IMR-90 (cell line): Measurements from ENCODE around the gene EVL. TPM values are rescaled to one million over a fixed set of nuclear protein-coding genes. Genes with fewer than 3 reads are reported as not detected.
"Not testable (repeated sequence)": the region's sequence is repeated elsewhere in the genome, so short reads cannot be mapped to it uniquely, and the experiment has no call there.

ENCODE experiments used
- ATAC-seq: fragments of 200-7000 bp; cut with Tn5 transposase; 2 replicates; pipeline ENCODE4 v1.9.1; 2020; ENCODE audit warnings: low read depth, mild to moderate bottlenecking, moderate library complexity
- BruUV-seq: library from RNA; stranded (reverse); fragments of 400-500 nt; replicated peaks from 2 replicates; lab custom pipeline; 2021; lab: Mats Ljungman, UMichigan
- CTCF ChIA-PET: fragments of 300-600 bp; formaldehyde crosslinking; extraction: SDS; loops from one replicate; lab custom pipeline; 2021; ENCODE audit warnings: antibody characterized with exemption; lab: Yijun Ruan, JAX
- POLR2A ChIA-PET: fragments of 300-600 bp; sonication (Branson Sonifier 250); formaldehyde crosslinking; loops from one replicate; lab custom pipeline; 2022; ENCODE audit warnings: antibody characterized with exemption; ENCODE audit not compliant: unreplicated experiment; lab: Charles Lee
- DNase-seq: peaks from one replicate; pipeline ENCODE4 v3.0.0; 2013
- H2AFZ ChIP-seq: replicated peaks from 2 replicates; pipeline ENCODE3; 2013; ENCODE audit warnings: low read length, mild to moderate bottlenecking; ENCODE audit not compliant: poor library complexity
- H2AK5ac ChIP-seq: 2 replicates; pipeline ENCODE4 v1.6.1; 2013; ENCODE audit warnings: low read depth, low read length, inconsistent platforms
- H2AK9ac ChIP-seq: replicated peaks from 2 replicates; pipeline ENCODE3; 2013; ENCODE audit warnings: mild to moderate bottlenecking, low read depth, low read length, moderate library complexity; ENCODE audit not compliant: poor library complexity
- H2BK120ac ChIP-seq: 2 replicates; pipeline ENCODE4 v1.6.1; 2013; ENCODE audit warnings: low read depth, low read length, inconsistent platforms
- H2BK15ac ChIP-seq: 3 replicates; pipeline ENCODE4 v1.6.1; 2013; ENCODE audit warnings: low read depth, low read length, inconsistent platforms
- H2BK20ac ChIP-seq: 2 replicates; pipeline ENCODE4 v1.6.1; 2013; ENCODE audit warnings: low read depth, mild to moderate bottlenecking, inconsistent platforms, low read length, moderate library complexity
- H2BK5ac ChIP-seq: 2 replicates; pipeline ENCODE4 v1.6.1; 2013; ENCODE audit warnings: mild to moderate bottlenecking, low read depth, low read length, inconsistent platforms; ENCODE audit not compliant: poor library complexity, severe bottlenecking
- H3K14ac ChIP-seq: replicated peaks from 2 replicates; pipeline ENCODE4 v1.6.1; 2013; ENCODE audit warnings: low read depth, low read length, inconsistent platforms
- H3K18ac ChIP-seq: 2 replicates; pipeline ENCODE4 v1.6.1; 2013; ENCODE audit warnings: low read depth, low read length, control low read depth
- H3K23ac ChIP-seq: 2 replicates; pipeline ENCODE4 v1.6.1; 2013; ENCODE audit warnings: low read depth, low read length, inconsistent platforms
- H3K27ac ChIP-seq: 2 replicates; pipeline ENCODE4 v1.5.1; 2013; ENCODE audit warnings: mild to moderate bottlenecking, control low read depth, low read length; ENCODE audit not compliant: insufficient read depth
- H3K27me3 ChIP-seq: 2 replicates; pipeline ENCODE4 v1.6.1; 2013; ENCODE audit warnings: low read length; ENCODE audit not compliant: control insufficient read depth, insufficient read depth
- H3K36me3 ChIP-seq: 2 replicates; pipeline ENCODE4 v1.6.1; 2013; ENCODE audit warnings: low read length, mixed read lengths; ENCODE audit not compliant: control insufficient read depth, insufficient read depth
- H3K4ac ChIP-seq: 2 replicates; pipeline ENCODE4 v1.6.1; 2013; ENCODE audit warnings: low read depth, low read length, inconsistent platforms
- H3K4me1 ChIP-seq: 2 replicates; pipeline ENCODE4 v1.6.1; 2013; ENCODE audit warnings: low read length, mixed read lengths; ENCODE audit not compliant: control insufficient read depth, insufficient read depth
- H3K4me2 ChIP-seq: 2 replicates; pipeline ENCODE4 v1.6.1; 2013; ENCODE audit warnings: low read depth, mild to moderate bottlenecking, control low read depth, low read length, moderate library complexity
- H3K4me3 ChIP-seq: 2 replicates; pipeline ENCODE4 v1.5.1; 2013; ENCODE audit warnings: low read depth, mild to moderate bottlenecking, control low read depth, low read length, moderate library complexity; ENCODE audit not compliant: insufficient read depth
- H3K56ac ChIP-seq: 2 replicates; pipeline ENCODE4 v1.6.1; 2013; ENCODE audit warnings: low read length, inconsistent platforms; ENCODE audit not compliant: insufficient read depth; ENCODE audit errors: extremely low read depth
- H3K79me1 ChIP-seq, 2 experiments: 2 replicates each; pipeline ENCODE4 v1.6.1; 2013; ENCODE audit warnings: low read length in 2 of 2, inconsistent platforms in 1 of 2, low read depth in 1 of 2
- H3K9ac ChIP-seq: 2 replicates; pipeline ENCODE4 v1.6.1; 2013; ENCODE audit warnings: low read depth, low read length, control low read depth
- H3K9me1 ChIP-seq: 2 replicates; pipeline ENCODE4 v1.6.1; 2013; ENCODE audit warnings: low read length, inconsistent platforms; ENCODE audit not compliant: insufficient read depth
- H3K9me3 ChIP-seq: 2 replicates; pipeline ENCODE4 v1.6.1; 2013; ENCODE audit warnings: low read length; ENCODE audit not compliant: control insufficient read depth, insufficient read depth
- H4K20me1 ChIP-seq: 2 replicates; pipeline ENCODE4 v1.6.1; 2013; ENCODE audit warnings: low read length, inconsistent platforms; ENCODE audit not compliant: insufficient read depth
- H4K5ac ChIP-seq: 2 replicates; pipeline ENCODE4 v1.6.1; 2013; ENCODE audit warnings: mild to moderate bottlenecking, low read depth, low read length, control low read depth
- H4K8ac ChIP-seq, 2 experiments: 2 replicates each; pipeline ENCODE4 v1.6.1; 2013; ENCODE audit warnings: low read depth in 2 of 2, low read length in 2 of 2, control low read depth in 1 of 2, inconsistent platforms in 1 of 2
- H4K91ac ChIP-seq: 2 replicates; pipeline ENCODE4 v1.6.1; 2013; ENCODE audit warnings: low read depth, low read length, inconsistent platforms; ENCODE audit not compliant: insufficient read depth
- WGBS, 2 experiments: methylation state at CpG; one replicate each; pipeline versions ENCODE4 v1.1.5 to v1.1.7; 2013; ENCODE audit warnings: missing lambda C conversion rate in 2 of 2; ENCODE audit not compliant: insufficient read length in 1 of 2; ENCODE audit errors: extremely low coverage in 2 of 2; 5-methylcytosine and 5-hydroxymethylcytosine counted together
- dilution Hi-C: fragments of 300-500 bp; cut with HindIII; formaldehyde crosslinking; loops from one replicate; pipeline ENCODE4 v1.14.3; 2018; ENCODE audit warnings: low sequenced_read_pairs; ENCODE audit not compliant: unreplicated experiment
- in situ Hi-C: fragments of 300-500 bp; cut with MboI; formaldehyde crosslinking; loops from 3 replicates; pipeline ENCODE4 v1.14.3; 2019; ENCODE audit warnings: low sequenced_read_pairs, inconsistent platforms, mixed read lengths
- intact Hi-C: fragments of 100-400 bp; cut with micrococcal nuclease; formaldehyde crosslinking; loops from 2 replicates; pipeline ENCODE4 v1.10.0; 2022
- polyA plus RNA-seq, 3 experiments: library from polyadenylated mRNA; depleted of rRNA; stranded (reverse); fragments of >200 nt; gene quantifications; 2 replicates each; pipeline ENCODE4 v1.2.3, GENCODE V29; 2012; ENCODE audit warnings: low replicate concordance in 1 of 3
- total RNA-seq: library from RNA; depleted of rRNA; stranded (reverse); fragments of >200 nt; gene quantifications from 2 replicates; pipeline ENCODE4 v1.2.3, GENCODE V29; 2012

The EVL gene
- total and polyA plus RNA-seq, 2 of the 4 experiments (the other 2 are of a cell fraction), result 7.2 to 36.5 TPM

DNA sequence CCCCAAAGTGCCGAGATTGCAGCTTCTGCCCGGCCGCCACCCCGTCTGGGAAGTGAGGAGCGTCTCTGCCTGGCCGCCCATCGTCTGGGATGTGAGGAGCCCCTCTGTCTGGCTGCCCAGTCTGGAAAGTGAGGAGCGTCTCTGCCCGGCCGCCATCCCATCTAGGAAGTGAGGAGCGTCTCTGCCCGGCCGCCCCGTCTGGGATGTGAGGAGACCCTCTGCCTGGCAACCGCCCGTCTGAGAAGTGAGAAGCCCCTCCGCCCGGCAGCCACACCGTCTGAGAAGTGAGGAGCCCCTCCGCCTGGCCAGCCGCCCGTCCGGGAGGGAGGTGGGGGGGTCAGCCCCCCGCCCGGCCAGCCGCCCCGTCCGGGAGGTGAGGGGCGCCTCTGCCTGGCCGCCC, 115.4 kb downstream of the EVL start:
- H3K9me3 ChIP-seq, H3K4ac ChIP-seq, H3K9me1 ChIP-seq, POLR2A ChIA-PET, H2AFZ ChIP-seq, H4K5ac ChIP-seq, H2AK5ac ChIP-seq, H2AK9ac ChIP-seq, DNase-seq, H3K23ac ChIP-seq, H4K91ac ChIP-seq, H3K18ac ChIP-seq, H3K27ac ChIP-seq, H2BK15ac ChIP-seq, ATAC-seq, H3K4me2 ChIP-seq, H3K36me3 ChIP-seq, H2BK120ac ChIP-seq, H3K79me1 ChIP-seq, H3K56ac ChIP-seq, H3K14ac ChIP-seq, H2BK20ac ChIP-seq, H2BK5ac ChIP-seq, H4K8ac ChIP-seq, H3K9ac ChIP-seq, in situ Hi-C loops, CTCF ChIA-PET, intact Hi-C loops, H3K4me3 ChIP-seq, H3K4me1 ChIP-seq, dilution Hi-C loops, H3K27me3 ChIP-seq, BruUV-seq, H4K20me1 ChIP-seq: not testable (repeated sequence)
- WGBS, 2 experiments, result no CpG with 5 or more reads among the region's 30 CpGs

DNA sequence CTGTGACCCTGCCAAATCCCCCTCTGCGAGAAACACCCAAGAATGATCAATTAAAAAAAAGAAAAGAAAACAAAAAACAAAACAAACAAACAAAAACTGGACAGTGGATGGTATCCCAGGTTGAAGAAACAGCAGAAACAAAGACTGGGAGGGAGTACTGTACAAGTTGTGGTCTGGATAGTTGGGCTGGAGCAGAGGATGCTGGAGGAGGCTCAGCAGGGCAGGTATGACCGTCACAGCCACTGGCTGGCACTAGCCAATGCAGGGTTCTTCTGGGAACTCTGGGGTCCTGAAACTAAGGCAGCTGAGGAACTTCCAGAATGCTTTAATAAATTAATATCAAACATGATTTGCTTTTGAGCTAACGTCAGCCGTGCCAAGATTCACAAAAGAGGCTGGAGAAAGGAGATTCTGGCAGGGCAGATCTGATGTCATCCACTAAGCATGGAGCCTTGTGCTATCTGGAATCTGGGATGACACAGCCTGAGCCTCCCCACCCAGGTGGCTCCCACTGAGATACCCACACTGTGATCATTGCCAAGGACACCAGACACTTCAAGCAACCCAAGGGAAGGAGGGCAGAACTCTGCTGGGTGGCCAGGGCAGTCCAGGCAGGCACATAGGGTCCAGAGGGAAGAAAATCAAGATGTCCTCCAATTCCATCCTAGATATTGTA, 116.8 kb downstream of the EVL start:
- H2AK9ac ChIP-seq, in situ Hi-C loops, H2BK15ac ChIP-seq, H2AFZ ChIP-seq, H3K18ac ChIP-seq, H3K4me3 ChIP-seq, H3K23ac ChIP-seq, H3K4me1 ChIP-seq, H2BK120ac ChIP-seq, H3K27me3 ChIP-seq, BruUV-seq, H3K9ac ChIP-seq, H3K9me3 ChIP-seq, H2BK5ac ChIP-seq, H4K91ac ChIP-seq, H3K4me2 ChIP-seq, H2BK20ac ChIP-seq, intact Hi-C loops, H3K4ac ChIP-seq, H3K14ac ChIP-seq, H4K5ac ChIP-seq, H3K36me3 ChIP-seq, H3K27ac ChIP-seq, H2AK5ac ChIP-seq, CTCF ChIA-PET, H3K9me1 ChIP-seq, dilution Hi-C loops, H4K20me1 ChIP-seq, H3K56ac ChIP-seq, H4K8ac ChIP-seq, H3K79me1 ChIP-seq, POLR2A ChIA-PET: not testable (repeated sequence)
- peak; percentile 48; the same call in 1 of the 2 replicates for ATAC-seq
- DNase-seq, result peak; percentile 34
- no CpG with 5 or more reads among the region's 4 CpGs for whole genome bisulfite sequencing, 2 experiments
